SKM-1 (cell line): ENCODE results near the gene EEFSEC.

Experiments
- DNase-seq: peaks from one replicate; lab custom pipeline; 2025; ENCODE audit not compliant: unreplicated experiment; lab: John Stamatoyannopoulos, UW

Gene EEFSEC

GRCh38 chr3:128313071-128313725 is 159.9 kb downstream of the EEFSEC start:
- no peak for DNase-seq

- no peak for DNase-seq
Measured at GRCh38 chr3:128313935-128314334, 160.7 kb downstream of the EEFSEC start.

GRCh38 chr3:128315313-128315712 is 162.0 kb downstream of the EEFSEC start:
- no peak for DNase-seq

GRCh38 chr3:128316481-128316891 is 163.2 kb downstream of the EEFSEC start:
- DNase-seq, result no peak

- DNase-seq, result no peak
Measured at GRCh38 chr3:128317101-128317697, 163.9 kb downstream of the EEFSEC start.

GRCh38 chr3:128317698-128318231 is 164.5 kb downstream of the EEFSEC start:
- no peak for DNase-seq

GRCh38 chr3:128318275-128318941 is 165.1 kb downstream of the EEFSEC start:
- DNase-seq, result no peak

GRCh38 chr3:128319107-128319506 is 165.8 kb downstream of the EEFSEC start:
- DNase-seq, result no peak

GRCh38 chr3:128319741-128320141 is 166.5 kb downstream of the EEFSEC start:
- no peak for DNase-seq

- DNase-seq, result no peak
Measured at GRCh38 chr3:128320551-128321340, 167.5 kb downstream of the EEFSEC start.

- DNase-seq, result no peak
Measured at GRCh38 chr3:128321418-128321817, 168.1 kb downstream of the EEFSEC start.

GRCh38 chr3:128322030-128323022 is 169.0 kb downstream of the EEFSEC start:
- no peak for DNase-seq

- DNase-seq, result no peak
Measured at GRCh38 chr3:128323206-128324081, 170.2 kb downstream of the EEFSEC start.

GRCh38 chr3:128324911-128325592 is 171.8 kb downstream of the EEFSEC start:
- no peak for DNase-seq

GRCh38 chr3:128326051-128326823 is 173.0 kb downstream of the EEFSEC start:
- no peak for DNase-seq

- DNase-seq, result no peak
Measured at GRCh38 chr3:128327606-128328031, 174.3 kb downstream of the EEFSEC start.

- DNase-seq, result no peak
Measured at GRCh38 chr3:128328546-128329458, 175.5 kb downstream of the EEFSEC start.
